HL-60 (cell line): ENCODE measurements around the gene MELK.

Source experiments
- DNase-seq, 2 experiments: peaks; one replicate each; pipeline ENCODE4 v3.0.0-alpha.2; 2010 to 2020; ENCODE audit warnings: low read depth in 1 of 2, low spot score in 1 of 2
- H3K27ac ChIP-seq: fragments of 250-450 bp; sonication (Bioruptor Pico); replicated peaks from 2 replicates; pipeline ENCODE4 v1.5.1; 2020; ENCODE audit warnings: mild to moderate bottlenecking, moderate library complexity
- H3K27me3 ChIP-seq: fragments of 250-450 bp; sonication (Bioruptor Pico); 2 replicates; pipeline ENCODE4 v1.5.1; 2021; ENCODE audit warnings: mild to moderate bottlenecking, moderate library complexity; ENCODE audit not compliant: insufficient read depth, poor library complexity, severe bottlenecking
- H3K4me3 ChIP-seq: replicated peaks from 2 replicates; pipeline ENCODE4 v1.5.1; 2011; ENCODE audit warnings: mild to moderate bottlenecking, control low read depth, low read length; ENCODE audit not compliant: insufficient read depth
- GABPA ChIP-seq: IDR thresholded peaks from 2 replicates; pipeline ENCODE4 v1.6.1; 2012; ENCODE audit warnings: low read depth
- POLR2AphosphoS5 ChIP-seq: IDR thresholded peaks from 2 replicates; pipeline ENCODE4 v1.6.1; 2012; ENCODE audit warnings: low read depth
- SPI1 ChIP-seq: IDR thresholded peaks from 2 replicates; pipeline ENCODE4 v1.6.1; 2012; ENCODE audit warnings: low read depth, mild to moderate bottlenecking, borderline replicate concordance
- TF ChIP-seq, protein P1 (sequence below): IDR thresholded peaks from one replicate; pipeline ENCODE4 v1.5.1; 2011; ENCODE audit warnings: low read length, control low read depth, inconsistent platforms; ENCODE audit not compliant: insufficient read depth
- TF ChIP-seq, protein P2 (sequence below): IDR thresholded peaks from 2 replicates; pipeline ENCODE4 v1.6.1; 2012; ENCODE audit warnings: low read depth; ENCODE audit not compliant: insufficient replicate concordance

MELK gene

DNA sequence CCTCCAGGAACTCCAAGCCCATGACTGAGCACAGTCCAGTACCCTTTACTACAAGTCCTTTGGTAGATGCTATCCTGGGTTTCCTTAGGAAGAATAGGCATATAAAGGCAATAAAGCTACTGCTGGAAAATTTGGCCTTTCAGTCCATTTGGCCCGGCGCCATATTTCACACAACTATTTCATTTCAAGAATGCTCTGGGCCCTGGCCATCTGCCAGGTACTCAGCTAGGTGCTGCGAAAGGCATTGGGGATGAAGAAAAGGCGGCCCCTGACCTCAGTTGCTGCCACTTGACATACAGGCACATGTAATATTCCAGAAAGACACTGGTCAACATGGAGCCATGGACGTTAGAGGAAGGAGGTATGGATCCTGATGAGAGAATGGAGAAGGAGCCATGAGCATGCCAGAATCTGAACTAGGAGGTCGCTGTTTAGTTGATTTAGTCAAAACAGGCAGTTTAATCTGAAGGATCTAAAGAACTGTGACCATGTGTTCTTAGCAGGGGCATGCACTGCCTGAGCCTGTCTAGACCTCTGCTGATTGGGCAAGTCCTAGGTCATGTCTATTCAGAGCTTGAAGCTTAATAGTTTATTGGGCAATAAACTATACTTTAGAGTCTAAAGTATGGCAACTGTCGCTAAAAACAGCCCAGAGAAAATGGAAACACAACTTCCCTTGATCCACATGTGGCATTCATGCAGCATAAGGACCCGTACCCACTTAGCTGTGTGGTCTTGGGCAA, 149.3 kb downstream of the MELK start:
- Histone ChIP-seq H3K4me3 (no peak overlapping the region), H3K27ac (no peak overlapping the region), H3K27me3 (peaks cover 3% of the 10 kb centered on the region)
- DNase-seq: no peak
- TF ChIP-seq SPI1 (no peak), GABPA (no peak), POLR2AphosphoS5 (no peak)
- TF ChIP-seq, protein P1, sequence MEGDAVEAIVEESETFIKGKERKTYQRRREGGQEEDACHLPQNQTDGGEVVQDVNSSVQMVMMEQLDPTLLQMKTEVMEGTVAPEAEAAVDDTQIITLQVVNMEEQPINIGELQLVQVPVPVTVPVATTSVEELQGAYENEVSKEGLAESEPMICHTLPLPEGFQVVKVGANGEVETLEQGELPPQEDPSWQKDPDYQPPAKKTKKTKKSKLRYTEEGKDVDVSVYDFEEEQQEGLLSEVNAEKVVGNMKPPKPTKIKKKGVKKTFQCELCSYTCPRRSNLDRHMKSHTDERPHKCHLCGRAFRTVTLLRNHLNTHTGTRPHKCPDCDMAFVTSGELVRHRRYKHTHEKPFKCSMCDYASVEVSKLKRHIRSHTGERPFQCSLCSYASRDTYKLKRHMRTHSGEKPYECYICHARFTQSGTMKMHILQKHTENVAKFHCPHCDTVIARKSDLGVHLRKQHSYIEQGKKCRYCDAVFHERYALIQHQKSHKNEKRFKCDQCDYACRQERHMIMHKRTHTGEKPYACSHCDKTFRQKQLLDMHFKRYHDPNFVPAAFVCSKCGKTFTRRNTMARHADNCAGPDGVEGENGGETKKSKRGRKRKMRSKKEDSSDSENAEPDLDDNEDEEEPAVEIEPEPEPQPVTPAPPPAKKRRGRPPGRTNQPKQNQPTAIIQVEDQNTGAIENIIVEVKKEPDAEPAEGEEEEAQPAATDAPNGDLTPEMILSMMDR: no peak
- TF ChIP-seq, protein P2, sequence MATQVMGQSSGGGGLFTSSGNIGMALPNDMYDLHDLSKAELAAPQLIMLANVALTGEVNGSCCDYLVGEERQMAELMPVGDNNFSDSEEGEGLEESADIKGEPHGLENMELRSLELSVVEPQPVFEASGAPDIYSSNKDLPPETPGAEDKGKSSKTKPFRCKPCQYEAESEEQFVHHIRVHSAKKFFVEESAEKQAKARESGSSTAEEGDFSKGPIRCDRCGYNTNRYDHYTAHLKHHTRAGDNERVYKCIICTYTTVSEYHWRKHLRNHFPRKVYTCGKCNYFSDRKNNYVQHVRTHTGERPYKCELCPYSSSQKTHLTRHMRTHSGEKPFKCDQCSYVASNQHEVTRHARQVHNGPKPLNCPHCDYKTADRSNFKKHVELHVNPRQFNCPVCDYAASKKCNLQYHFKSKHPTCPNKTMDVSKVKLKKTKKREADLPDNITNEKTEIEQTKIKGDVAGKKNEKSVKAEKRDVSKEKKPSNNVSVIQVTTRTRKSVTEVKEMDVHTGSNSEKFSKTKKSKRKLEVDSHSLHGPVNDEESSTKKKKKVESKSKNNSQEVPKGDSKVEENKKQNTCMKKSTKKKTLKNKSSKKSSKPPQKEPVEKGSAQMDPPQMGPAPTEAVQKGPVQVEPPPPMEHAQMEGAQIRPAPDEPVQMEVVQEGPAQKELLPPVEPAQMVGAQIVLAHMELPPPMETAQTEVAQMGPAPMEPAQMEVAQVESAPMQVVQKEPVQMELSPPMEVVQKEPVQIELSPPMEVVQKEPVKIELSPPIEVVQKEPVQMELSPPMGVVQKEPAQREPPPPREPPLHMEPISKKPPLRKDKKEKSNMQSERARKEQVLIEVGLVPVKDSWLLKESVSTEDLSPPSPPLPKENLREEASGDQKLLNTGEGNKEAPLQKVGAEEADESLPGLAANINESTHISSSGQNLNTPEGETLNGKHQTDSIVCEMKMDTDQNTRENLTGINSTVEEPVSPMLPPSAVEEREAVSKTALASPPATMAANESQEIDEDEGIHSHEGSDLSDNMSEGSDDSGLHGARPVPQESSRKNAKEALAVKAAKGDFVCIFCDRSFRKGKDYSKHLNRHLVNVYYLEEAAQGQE: no peak

DNA sequence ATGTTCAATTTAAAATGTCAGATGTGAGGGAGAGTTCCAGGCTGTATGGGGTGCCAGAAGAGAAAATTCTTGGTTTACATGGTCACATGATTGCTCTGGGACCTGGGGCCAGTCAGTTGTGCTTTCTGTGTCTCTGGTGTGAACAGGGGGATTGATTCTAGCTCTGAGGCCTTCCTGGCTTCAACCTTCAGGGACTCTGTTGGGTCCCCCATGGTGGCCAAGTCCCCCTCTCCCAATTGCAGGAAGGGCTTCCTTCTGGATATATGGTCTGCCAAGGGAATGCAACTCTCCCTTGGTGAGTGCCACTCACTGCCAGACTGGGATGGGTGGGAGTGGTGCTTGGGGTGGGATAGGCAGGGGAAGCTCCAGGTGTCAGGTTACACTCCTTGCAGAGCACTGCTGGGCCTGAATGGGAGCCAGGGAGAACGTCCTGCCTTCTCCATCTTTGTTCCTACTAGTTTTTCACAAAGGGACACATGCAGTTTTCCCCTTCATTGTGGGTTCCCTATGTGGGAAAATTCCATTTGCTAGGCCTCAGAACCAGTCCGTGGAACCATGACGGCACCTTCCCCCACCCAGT, 153.2 kb downstream of the MELK start:
- no peaks in the 10 kb centered on the region for H3K27me3 ChIP-seq
- no peak for DNase-seq
- no peak overlapping the region for H3K27ac ChIP-seq
- H3K4me3 ChIP-seq: no peak overlapping the region
- TF ChIP-seq, protein P2: no peak
